Hematopoietic multipotent progenitor cell treated with erythropoietin and hydrocortisone succinate and interleukin-3 and kit ligand, for 4 days (in vitro differentiated cells): ENCODE measurements around the gene ISOC1.

Experiments used
- DNase-seq: peaks from one replicate; pipeline ENCODE4 v3.0.0-alpha.2; 2015

Gene ISOC1

DNA sequence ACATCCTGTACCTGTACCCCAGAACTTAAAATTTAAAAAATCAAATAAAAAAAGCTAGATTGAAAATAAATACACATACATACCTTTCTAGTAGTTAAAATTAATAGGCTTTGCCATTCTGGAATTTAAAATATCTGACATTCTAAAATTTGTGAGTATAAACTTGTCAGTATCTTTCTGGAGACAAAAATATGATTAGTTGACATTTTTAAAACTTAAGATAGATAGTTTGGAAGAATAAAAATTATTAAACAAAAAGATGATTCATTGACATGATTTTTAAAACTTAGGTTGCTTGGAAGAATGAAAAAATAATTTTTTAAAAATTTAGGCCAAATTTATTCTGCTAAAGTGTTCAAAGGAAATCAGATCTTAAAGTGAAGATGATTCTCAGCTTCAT lies 43.1 kb downstream of the ISOC1 start:
- no peak for DNase-seq

DNA sequence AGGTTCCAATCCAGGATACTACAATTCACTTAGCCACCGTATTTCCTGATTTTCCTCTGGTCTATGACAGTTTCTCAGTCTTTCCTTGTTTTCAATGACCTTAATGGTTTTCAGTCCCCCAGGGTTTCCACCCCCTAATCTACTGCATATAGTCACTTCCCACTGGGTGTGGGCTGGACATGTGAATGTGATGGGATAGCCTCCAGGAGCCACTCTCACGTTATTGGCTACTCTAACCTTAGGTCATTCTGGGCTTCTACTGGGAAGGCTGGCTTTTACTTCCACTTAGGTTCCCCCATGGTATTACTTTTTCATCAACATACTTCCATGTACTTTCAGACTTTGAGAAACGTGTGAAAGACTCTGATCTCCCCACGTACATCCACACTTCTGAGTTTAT lies 46.5 kb downstream of the ISOC1 start:
- no peak for DNase-seq

DNA sequence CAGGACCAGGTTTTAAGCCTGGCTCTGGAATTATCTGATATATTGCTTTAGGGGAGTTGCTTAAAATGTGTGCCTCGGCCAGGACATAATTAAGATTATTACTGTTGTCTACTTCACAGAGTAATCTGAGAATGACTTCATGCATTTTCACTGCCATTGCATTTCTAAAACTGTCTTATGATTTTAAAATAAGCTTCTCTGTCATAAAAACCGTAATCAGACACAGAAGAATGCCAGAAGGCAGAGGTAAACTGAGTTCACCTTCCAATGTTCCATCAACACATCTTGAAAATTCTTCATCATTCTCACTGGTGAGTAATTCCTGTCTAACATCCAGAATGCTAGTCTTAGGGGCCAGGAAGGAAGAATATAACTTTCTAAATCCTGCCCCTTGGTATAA lies 47.1 kb downstream of the ISOC1 start:
- no peak for DNase-seq

DNA sequence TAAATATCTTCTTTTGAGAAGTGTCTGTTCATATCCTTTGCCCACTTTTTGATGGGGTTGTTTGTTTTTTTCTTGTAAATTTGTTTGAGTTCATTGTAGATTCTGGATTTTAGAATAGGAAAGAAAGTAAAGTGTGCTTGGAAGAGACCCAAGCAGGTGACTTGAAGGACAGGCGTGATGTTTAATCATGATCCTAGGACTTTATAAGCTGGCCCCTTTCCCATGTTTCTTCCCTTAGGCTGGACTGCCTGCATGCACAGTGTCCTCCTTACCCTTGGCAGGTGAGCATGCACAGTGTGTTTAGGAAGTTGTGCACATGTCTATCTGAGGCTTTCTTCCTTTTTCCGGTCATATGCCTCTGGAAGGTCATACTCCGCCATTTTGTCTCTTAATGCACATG lies 61.3 kb downstream of the ISOC1 start:
- DNase-seq = no peak

DNA sequence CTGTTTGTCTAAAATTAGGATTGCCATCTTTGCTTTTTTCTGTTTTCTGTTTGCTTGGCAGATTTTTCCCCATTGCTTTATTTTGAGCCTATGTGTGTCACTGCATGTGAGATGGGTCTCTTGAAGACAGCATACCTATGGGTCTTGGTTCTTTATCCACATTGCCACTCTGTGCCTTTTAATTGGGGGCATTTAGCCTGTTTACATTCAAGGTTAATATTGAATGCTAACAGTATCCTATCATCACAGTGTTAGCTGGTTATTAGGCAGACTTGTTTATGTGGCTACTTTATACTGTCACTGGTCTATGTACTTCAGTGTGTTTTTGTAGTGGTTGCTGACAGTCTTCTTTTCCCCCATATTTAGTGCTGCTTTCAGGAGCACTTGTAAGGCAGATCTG lies 67.3 kb downstream of the ISOC1 start:
- DNase-seq = no peak
